SK-N-SH treated with all-trans-retinoic acid at 6 μM for 48 hours (cell line): ENCODE measurements around the gene NEBL.

Experiments
- ARNTL ChIP-seq: fragments of 450-650 bp; formaldehyde crosslinking; IDR thresholded peaks from 2 replicates; pipeline ENCODE4 v1.5.0; 2020; ENCODE audit warnings: low read depth, mild to moderate bottlenecking, moderate library complexity, borderline replicate concordance
- CSDC2 ChIP-seq: fragments of 250-450 bp; sonication (Bioruptor Pico); IDR thresholded peaks from 2 replicates; pipeline ENCODE4 v1.5.0; 2020; ENCODE audit warnings: mild to moderate bottlenecking, moderate library complexity
- ISL1 ChIP-seq: fragments of 250-450 bp; sonication (Bioruptor Pico); IDR thresholded peaks from 2 replicates; pipeline ENCODE4 v2.1.2; 2022; ENCODE audit warnings: mild to moderate bottlenecking, moderate library complexity
- OSR1 ChIP-seq: fragments of 250-450 bp; sonication (Bioruptor Pico); IDR thresholded peaks from 2 replicates; pipeline ENCODE4 v1.8.0; 2022; ENCODE audit warnings: moderate library complexity, mild to moderate bottlenecking, inconsistent platforms
- PPARA ChIP-seq: fragments of 250-450 bp; sonication (Bioruptor Pico); IDR thresholded peaks from 2 replicates; pipeline ENCODE4 v1.5.0; 2020; ENCODE audit warnings: mild to moderate bottlenecking, borderline replicate concordance
- RARB ChIP-seq: fragments of 250-450 bp; sonication (Bioruptor Pico); IDR thresholded peaks from 2 replicates; pipeline ENCODE4 v1.8.0; 2021; ENCODE audit warnings: mild to moderate bottlenecking, moderate library complexity
- SNAI2 ChIP-seq: fragments of 250-450 bp; sonication (Bioruptor Pico); IDR thresholded peaks from 2 replicates; pipeline ENCODE4 v1.5.0; 2020; ENCODE audit warnings: mild to moderate bottlenecking, moderate library complexity
- ZC3H10 ChIP-seq: fragments of 250-450 bp; sonication (Bioruptor Pico); IDR thresholded peaks from 2 replicates; pipeline ENCODE4 v1.5.1; 2021; ENCODE audit warnings: mild to moderate bottlenecking, moderate library complexity
- ZFP30 ChIP-seq: fragments of 450-650 bp; formaldehyde crosslinking; IDR thresholded peaks from 2 replicates; pipeline ENCODE4 v1.5.0; 2022; ENCODE audit warnings: mild to moderate bottlenecking, moderate library complexity
- ZNF565 ChIP-seq: fragments of 450-650 bp; formaldehyde crosslinking; conservative IDR thresholded peaks from 2 replicates; pipeline ENCODE4 v1.5.0; 2020; ENCODE audit warnings: low read depth, mild to moderate bottlenecking, moderate library complexity
- ZNF70 ChIP-seq: fragments of 450-650 bp; formaldehyde crosslinking; IDR thresholded peaks from 2 replicates; pipeline ENCODE4 v1.5.0; 2020; ENCODE audit warnings: mild to moderate bottlenecking, moderate library complexity
- TF ChIP-seq, protein P1 (sequence below): fragments of 250-450 bp; sonication (Bioruptor Pico); IDR thresholded peaks from 2 replicates; pipeline ENCODE4 v1.5.1; 2021; ENCODE audit warnings: mild to moderate bottlenecking, moderate library complexity
- TF ChIP-seq, protein P2 (sequence below): fragments of 250-450 bp; sonication (Bioruptor Pico); IDR thresholded peaks from 2 replicates; pipeline ENCODE4 v1.8.0; 2020; ENCODE audit warnings: mild to moderate bottlenecking, moderate library complexity, borderline replicate concordance
- TF ChIP-seq, protein P3 (sequence below): fragments of 250-450 bp; sonication (Bioruptor Pico); IDR thresholded peaks from 2 replicates; pipeline ENCODE4 v1.5.1; 2020; ENCODE audit warnings: low read depth, mild to moderate bottlenecking, moderate library complexity

DNA sequence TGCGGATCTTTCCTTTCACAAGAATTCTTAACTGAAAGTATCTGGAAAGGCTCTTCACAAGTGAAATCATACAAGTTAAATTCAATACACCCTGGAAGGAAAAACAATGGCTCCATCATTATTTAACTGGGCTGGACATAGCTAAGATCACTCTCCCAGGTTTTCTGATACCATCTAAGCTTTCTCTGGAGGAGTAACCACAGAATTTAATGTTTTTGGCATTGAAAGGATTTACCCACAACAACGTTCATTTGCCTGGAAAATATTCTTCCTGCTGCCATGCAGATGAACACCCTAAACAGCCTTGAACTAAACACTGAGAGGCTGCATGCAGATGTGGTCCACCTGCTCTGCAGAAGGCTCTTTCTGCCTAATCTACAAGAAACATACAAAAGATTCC lies 4.3 kb downstream of the NEBL start:
- TF ChIP-seq, protein P1, sequence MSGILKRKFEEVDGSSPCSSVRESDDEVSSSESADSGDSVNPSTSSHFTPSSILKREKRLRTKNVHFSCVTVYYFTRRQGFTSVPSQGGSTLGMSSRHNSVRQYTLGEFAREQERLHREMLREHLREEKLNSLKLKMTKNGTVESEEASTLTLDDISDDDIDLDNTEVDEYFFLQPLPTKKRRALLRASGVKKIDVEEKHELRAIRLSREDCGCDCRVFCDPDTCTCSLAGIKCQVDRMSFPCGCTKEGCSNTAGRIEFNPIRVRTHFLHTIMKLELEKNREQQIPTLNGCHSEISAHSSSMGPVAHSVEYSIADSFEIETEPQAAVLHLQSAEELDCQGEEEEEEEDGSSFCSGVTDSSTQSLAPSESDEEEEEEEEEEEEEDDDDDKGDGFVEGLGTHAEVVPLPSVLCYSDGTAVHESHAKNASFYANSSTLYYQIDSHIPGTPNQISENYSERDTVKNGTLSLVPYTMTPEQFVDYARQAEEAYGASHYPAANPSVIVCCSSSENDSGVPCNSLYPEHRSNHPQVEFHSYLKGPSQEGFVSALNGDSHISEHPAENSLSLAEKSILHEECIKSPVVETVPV (CRISPR knock-in tag), result no peak
- TF ChIP-seq RARB (no peak), ZC3H10 (CRISPR knock-in tag) (no peak), SNAI2 (CRISPR knock-in tag) (no peak), ZNF565 (CRISPR knock-in tag) (no peak), CSDC2 (CRISPR knock-in tag) (no peak), ZFP30 (CRISPR knock-in tag) (no peak), ISL1 (CRISPR knock-in tag) (no peak), PPARA (CRISPR knock-in tag) (no peak), OSR1 (no peak), ZNF70 (CRISPR knock-in tag) (no peak), ARNTL (CRISPR knock-in tag) (no peak)
- TF ChIP-seq, protein P2, sequence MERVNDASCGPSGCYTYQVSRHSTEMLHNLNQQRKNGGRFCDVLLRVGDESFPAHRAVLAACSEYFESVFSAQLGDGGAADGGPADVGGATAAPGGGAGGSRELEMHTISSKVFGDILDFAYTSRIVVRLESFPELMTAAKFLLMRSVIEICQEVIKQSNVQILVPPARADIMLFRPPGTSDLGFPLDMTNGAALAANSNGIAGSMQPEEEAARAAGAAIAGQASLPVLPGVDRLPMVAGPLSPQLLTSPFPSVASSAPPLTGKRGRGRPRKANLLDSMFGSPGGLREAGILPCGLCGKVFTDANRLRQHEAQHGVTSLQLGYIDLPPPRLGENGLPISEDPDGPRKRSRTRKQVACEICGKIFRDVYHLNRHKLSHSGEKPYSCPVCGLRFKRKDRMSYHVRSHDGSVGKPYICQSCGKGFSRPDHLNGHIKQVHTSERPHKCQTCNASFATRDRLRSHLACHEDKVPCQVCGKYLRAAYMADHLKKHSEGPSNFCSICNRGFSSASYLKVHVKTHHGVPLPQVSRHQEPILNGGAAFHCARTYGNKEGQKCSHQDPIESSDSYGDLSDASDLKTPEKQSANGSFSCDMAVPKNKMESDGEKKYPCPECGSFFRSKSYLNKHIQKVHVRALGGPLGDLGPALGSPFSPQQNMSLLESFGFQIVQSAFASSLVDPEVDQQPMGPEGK (CRISPR knock-in tag), result no peak
- TF ChIP-seq, protein P3, sequence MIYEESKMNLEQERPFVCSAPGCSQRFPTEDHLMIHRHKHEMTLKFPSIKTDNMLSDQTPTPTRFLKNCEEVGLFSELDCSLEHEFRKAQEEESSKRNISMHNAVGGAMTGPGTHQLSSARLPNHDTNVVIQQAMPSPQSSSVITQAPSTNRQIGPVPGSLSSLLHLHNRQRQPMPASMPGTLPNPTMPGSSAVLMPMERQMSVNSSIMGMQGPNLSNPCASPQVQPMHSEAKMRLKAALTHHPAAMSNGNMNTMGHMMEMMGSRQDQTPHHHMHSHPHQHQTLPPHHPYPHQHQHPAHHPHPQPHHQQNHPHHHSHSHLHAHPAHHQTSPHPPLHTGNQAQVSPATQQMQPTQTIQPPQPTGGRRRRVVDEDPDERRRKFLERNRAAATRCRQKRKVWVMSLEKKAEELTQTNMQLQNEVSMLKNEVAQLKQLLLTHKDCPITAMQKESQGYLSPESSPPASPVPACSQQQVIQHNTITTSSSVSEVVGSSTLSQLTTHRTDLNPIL (CRISPR knock-in tag), result no peak
